HG03439 (cell line): Measurements from ENCODE around the gene INTS11.

ENCODE experiments used
- ATAC-seq: cut with Tn5 transposase; IDR thresholded peaks from one replicate; pipeline ENCODE4 v1.9.1; 2021; ENCODE audit warnings: mild to moderate bottlenecking, moderate library complexity; ENCODE audit not compliant: unreplicated experiment

Gene INTS11

GRCh38 chr1:1314678-1315335 lies 9.7 kb downstream of the INTS11 start:
- no peak for ATAC-seq

- no peak for ATAC-seq
Measured at GRCh38 chr1:1314237-1314586, 10.2 kb downstream of the INTS11 start.

- ATAC-seq: no peak
Measured at GRCh38 chr1:1313500-1314236, 10.8 kb downstream of the INTS11 start.

DNA sequence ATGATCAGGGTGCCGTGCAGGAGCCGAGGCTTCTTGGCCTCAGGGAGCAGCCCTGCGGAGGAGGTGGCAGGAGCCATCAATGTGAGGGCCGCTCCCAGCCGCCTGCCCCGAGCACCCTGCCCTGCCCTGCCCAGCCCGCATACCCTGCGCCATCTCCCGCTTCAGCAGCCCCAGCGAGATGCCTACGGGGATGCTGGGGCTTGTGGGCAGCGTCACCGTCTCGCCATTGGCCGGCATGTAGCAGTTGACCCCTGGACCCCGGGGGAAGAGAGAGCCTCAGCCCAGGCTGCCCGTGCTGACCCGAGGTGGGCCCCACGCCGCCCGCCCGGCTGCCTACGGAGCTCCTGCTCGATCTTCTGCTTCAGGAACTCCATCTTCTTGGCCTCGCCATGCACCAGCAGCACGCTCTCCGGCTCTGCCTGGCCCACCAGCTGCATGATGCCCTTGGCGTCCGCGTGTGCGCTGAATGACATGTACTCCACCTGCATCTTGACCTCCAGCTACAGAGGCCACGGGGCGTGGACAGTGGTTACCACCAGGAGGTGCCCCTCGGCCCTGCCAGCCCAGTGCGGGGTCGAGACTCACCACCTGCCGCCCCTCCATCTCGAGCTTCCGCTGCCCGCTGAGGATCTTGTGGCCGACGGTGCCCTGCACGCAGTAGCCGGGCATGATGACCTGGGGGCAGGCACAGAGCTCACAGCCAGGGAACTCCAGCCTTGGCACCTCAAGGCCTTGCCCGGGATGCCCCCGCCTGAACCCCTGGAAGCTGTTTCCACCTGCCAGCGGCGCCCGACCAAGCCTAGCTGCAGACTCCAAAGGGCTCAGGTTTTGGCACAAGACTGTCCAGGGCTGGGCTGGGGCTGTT lies 11.8 kb downstream of the INTS11 start:
- ATAC-seq: no peak

DNA sequence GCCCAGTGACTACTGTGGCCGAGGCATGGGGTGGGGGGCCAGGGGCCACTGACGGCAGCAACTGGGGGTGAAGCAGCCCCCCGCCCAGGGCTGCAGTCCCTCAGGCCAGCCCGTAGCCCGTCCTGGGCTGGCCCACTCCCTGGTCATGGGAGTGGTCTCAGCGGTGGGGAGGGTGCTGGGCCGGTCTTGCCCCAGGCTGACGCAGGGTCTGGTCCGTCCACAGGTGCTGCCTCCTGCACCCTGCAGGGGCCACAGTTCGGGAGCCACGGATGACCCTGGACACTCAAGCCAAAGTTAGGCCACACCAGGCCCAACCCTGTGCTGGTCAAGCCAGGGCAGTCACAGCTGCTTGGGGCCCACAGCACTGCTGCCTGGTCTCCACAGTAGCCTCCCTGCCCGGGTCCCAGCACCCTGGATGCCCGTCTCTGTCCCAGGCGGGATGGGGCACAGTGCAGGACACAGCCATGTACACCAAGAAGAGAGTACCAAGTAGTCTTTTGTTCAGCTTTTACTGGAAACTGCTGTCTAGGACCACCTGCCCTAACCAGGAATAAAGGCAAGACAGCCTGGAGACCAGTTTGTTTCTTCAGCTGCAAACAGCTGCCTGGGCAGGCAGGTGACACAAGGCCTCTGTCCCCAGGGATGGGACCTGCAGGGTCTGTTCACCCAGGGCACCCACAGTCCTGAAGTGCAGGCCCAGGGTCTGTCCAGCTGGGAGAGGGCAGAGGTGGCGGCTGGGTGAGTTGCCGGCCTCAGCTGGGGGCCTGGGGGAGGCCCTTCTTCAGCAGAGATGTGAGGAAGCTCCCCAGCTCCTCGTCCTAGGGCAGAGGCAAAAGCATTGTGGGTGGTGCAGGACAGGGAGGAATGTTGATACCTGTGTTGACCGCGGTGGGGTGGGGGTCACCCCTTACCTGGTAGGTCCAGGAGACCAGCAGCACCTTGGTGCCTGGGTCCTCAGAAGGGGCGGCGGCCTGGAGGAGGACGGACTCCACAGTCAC lies 13.1 kb downstream of the INTS11 start:
- no peak for ATAC-seq

DNA sequence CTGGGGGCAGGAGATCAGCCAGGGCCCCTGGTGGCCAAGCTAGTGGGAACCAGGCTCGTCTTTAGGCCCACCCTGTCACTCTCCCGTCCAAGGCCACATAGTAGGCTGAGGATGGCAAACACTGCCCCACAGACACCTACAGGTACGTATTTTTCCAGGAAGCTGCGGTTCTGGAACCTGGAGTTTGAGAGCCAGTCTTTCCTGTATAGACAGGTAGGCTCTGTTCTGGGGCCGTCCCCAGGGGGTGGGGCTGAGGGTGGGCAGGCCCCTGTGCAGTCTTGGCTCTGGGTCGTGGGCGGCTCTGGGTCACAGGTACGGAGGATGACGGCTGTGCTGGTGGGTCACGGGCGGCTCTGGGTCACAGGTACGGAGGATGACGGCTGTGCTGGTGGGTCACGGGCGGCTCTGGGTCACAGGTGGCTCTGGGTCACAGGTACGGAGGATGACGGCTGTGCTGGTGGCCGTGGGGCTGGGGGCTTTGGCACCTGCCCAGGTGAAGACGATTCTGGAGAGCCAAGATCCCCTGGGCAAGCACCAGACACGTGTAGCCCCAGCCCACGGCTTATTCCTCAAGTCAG lies 13.9 kb downstream of the INTS11 start:
- no peak for ATAC-seq

GRCh38 chr1:1310109-1310385 lies 14.4 kb downstream of the INTS11 start:
- ATAC-seq: no peak

- ATAC-seq: no peak
Measured at GRCh38 chr1:1309251-1310108, 15.0 kb downstream of the INTS11 start.

- ATAC-seq: peak; percentile 8
Measured at GRCh38 chr1:1308756-1309250, 15.7 kb downstream of the INTS11 start.

DNA sequence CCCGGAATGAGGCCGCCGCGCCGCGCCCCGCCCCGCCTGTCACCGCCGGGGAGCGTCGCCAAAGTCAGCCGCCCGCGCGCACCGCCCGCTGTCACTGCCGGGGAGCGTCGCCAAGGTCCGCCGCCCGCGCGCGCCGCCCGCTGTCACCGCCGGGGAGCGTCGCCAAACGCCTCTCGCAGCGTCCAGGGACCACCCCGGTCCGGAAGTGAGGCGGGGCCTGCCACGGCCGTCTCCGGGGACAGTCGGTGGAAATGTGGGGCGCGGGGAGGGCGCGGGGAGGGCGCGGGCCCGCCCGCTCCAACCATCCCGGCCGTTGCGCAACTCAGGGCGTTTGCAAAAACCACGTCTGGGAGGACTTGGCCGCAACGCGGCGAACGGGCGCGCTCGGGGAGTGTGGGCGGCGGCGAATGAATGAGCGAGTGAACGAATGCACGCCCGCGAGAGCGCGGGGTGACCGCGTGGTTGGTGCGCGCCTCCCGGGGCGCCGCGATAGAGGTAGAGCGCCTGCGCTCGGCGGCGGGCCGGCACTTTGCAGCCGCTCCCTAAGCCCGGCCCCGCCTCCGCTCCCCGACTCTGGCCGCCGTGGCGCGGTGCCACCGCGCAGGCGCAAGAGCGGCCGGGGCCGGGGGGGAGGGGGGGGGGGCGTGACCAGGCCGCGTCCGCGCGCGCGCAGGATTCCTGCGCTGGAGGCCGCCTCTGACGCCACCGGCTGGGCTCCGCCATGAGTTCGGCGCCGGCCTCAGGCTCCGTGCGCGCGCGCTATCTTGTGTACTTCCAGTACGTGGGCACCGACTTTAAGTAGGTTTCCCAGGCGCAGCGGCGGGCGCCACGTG lies 16.3 kb downstream of the INTS11 start, which contains the start of the genes ACAP3 and PUSL1:
TSS of gene ACAP3 (minus strand) at position 8 of the 833 bp plus-strand sequence. CDS start 115 bp downstream, outside the sequence.
TSS of gene PUSL1 (plus strand) at position 675 of the 833 bp plus-strand sequence. CDS start at position 722, 47 bp downstream.
- peak; percentile 56 for ATAC-seq

DNA sequence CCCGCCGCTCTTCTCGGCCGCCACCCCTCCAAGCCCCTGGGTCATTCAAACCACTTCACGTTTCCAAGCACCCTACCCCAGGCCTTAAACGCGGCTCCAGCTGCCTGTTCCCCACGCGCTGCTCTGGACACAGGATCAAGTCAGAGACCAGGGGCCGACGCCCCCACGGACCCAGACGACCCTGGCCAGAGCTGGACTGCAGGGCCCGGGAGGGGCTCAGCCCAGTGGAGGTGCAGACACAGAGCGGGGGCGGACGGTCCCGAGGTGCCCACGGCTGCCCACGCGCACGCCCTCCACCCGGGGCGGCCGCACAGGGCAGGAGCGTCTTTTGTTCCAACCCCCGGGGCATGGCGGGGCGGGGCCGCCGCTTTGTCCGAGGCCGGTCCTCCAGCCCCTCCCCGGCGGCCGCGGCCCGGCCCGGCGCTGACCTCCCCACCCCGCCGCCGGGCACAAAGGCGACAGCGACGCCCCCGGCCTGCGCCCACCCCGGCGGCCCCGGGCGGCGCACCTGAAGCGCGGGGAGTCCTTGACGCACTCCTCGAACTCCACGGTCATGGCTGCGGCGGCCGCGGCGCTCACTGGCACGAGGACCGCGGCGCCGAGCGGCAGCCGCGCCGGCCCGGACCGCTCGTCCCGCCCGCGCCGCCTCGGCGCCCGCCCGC lies 17.1 kb downstream of the INTS11 start:
- ATAC-seq: peak; percentile 2

DNA sequence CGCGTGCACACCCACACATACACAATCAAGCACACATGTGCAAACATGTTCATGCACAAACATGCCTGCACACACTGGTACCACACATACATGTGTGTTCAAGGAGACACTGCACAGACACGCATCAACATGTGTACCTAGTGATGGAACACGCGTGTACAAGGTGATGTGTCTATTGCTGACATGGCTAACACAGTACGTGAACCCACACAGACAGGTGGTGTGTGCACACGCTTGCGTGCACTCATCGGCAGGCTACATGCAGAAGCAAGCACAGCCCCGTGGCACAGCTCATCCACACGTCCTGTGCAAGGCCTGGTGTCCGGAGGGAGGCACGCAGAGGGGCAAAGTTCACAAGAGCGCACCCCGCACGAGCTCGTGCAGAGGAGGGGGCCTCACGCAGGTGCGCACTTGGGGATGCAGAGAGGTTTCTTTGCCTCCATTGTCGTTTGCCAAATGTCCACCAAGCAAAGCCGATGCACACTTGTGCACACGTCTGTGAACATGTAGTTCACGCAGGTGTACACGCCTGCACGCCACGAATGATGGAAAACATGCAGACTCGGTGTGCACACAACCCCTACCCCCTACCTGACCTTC lies 17.7 kb downstream of the INTS11 start:
- ATAC-seq: no peak

GRCh38 chr1:1306070-1306660 lies 18.3 kb downstream of the INTS11 start:
- no peak for ATAC-seq

- ATAC-seq: no peak
Measured at GRCh38 chr1:1305300-1306069, 19.0 kb downstream of the INTS11 start.

GRCh38 chr1:1304331-1305299 lies 19.8 kb downstream of the INTS11 start:
- no peak for ATAC-seq
